ENCODE data around the gene CMC1. TPM values are rescaled to one million over a fixed set of nuclear protein-coding genes. Genes with fewer than 3 reads are reported as not detected.
"Not testable (repeated sequence)": the region's sequence is repeated elsewhere in the genome, so short reads cannot be mapped to it uniquely, and the experiment has no call there.

CMC1 gene
- total RNA-seq = 11.5 and 11.8 TPM in 2 replicates
- long read RNA-seq, full-length matches to known transcripts = 7 of 8 reads
- long read RNA-seq, partial matches to known transcripts = 0 of 8 reads
- long read RNA-seq, other reads (novel, unspliced or antisense) = 1 of 8 reads

GRCh38 chr3:28241221-28242160 lies at the start of gene CMC1:
Gene CMC1 (plus strand): TSS chr3:28241619. CDS start chr3:28241794, 175 bp downstream.
- Mint-ChIP-seq H3K4me1 (ENCODE audit: unreplicated experiment) (peaks cover 16% of the 10 kb centered on the region), H3K9me3 (ENCODE audit: unreplicated experiment) (no peaks in the 10 kb centered on the region), H3K27me3 (ENCODE audit: unreplicated experiment) (peaks cover 12% of the 10 kb centered on the region), H3K27ac (ENCODE audit: unreplicated experiment) (peak within 1 kb of the TSS; percentile 68), H3K36me3 (ENCODE audit: unreplicated experiment) (no peaks in the 10 kb centered on the region), H3K4me3 (ENCODE audit: unreplicated experiment) (peak within 1 kb of the TSS; percentile 82)
- peak; percentile 97 for DNase-seq (ENCODE audit: extremely low spot score, unreplicated experiment)
- no peak for TF ChIP-seq CTCF (IDR thresholded peaks at IDR 0.05)

DNA sequence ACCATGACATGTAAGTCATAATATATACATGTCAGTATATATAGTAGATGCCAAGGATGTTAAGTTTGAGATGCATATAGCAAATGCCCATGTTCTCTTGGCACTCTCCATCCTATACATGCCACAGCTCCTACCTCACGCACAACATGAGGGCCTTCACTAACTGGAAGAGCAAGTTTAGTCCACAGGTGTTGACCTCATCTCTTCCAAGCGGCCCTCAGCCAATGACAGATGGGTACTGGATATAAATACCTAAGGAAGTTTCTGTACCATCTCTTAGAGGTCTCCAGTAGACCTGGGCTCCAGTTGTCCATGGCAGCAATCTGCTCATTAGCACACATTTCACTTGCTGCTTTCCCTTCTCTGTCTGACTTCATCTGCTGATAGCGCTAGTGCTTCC lies 43.3 kb upstream of the CMC1 start:
- H3K4me1 Mint-ChIP-seq (ENCODE audit: unreplicated experiment) = no peaks in the 10 kb centered on the region
- H3K27me3 Mint-ChIP-seq (ENCODE audit: unreplicated experiment) = no peaks in the 10 kb centered on the region
- H3K36me3 Mint-ChIP-seq (ENCODE audit: unreplicated experiment) = no peaks in the 10 kb centered on the region
- no peak for DNase-seq (ENCODE audit: extremely low spot score, unreplicated experiment)
- H3K27ac Mint-ChIP-seq (ENCODE audit: unreplicated experiment) = no peak overlapping the region
- no peak overlapping the region for H3K4me3 Mint-ChIP-seq (ENCODE audit: unreplicated experiment)
- no peaks in the 10 kb centered on the region for H3K9me3 Mint-ChIP-seq (ENCODE audit: unreplicated experiment)
- no peak for TF ChIP-seq CTCF (IDR thresholded peaks at IDR 0.05)

DNA sequence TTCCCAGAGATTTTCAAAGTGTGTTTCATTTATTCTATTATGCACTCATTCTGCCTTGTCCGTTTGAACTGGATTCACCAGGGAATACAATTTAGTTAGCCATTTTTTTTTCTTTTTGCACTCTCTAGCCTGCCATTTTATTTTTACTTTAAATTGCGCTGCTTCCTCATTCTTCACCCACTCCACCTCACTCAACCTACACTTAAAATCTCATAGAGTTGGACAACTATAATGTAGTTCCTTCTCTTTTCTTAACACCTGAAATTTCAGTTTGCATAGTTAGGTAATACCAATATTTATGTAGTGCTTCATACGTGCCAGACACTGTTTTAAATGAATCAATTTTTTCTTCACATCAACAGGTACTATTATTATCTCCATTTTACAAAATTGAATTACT lies 42.4 kb upstream of the CMC1 start:
- H3K27ac Mint-ChIP-seq (ENCODE audit: unreplicated experiment) = no peak overlapping the region
- no peaks in the 10 kb centered on the region for H3K27me3 Mint-ChIP-seq (ENCODE audit: unreplicated experiment)
- H3K4me3 Mint-ChIP-seq (ENCODE audit: unreplicated experiment) = no peak overlapping the region
- H3K9me3 Mint-ChIP-seq (ENCODE audit: unreplicated experiment) = no peaks in the 10 kb centered on the region
- TF ChIP-seq CTCF (IDR thresholded peaks at IDR 0.05) = no peak
- H3K36me3 Mint-ChIP-seq (ENCODE audit: unreplicated experiment) = no peaks in the 10 kb centered on the region
- DNase-seq (ENCODE audit: extremely low spot score, unreplicated experiment) = no peak
- H3K4me1 Mint-ChIP-seq (ENCODE audit: unreplicated experiment) = no peaks in the 10 kb centered on the region

- not testable (repeated sequence) for H3K27ac Mint-ChIP-seq (ENCODE audit: unreplicated experiment); H3K27me3 Mint-ChIP-seq (ENCODE audit: unreplicated experiment); H3K4me1 Mint-ChIP-seq (ENCODE audit: unreplicated experiment); H3K4me3 Mint-ChIP-seq (ENCODE audit: unreplicated experiment); H3K9me3 Mint-ChIP-seq (ENCODE audit: unreplicated experiment); H3K36me3 Mint-ChIP-seq (ENCODE audit: unreplicated experiment); DNase-seq (ENCODE audit: extremely low spot score, unreplicated experiment)
Measured at GRCh38 chr3:28199643-28200042, 41.8 kb upstream of the CMC1 start.

DNA sequence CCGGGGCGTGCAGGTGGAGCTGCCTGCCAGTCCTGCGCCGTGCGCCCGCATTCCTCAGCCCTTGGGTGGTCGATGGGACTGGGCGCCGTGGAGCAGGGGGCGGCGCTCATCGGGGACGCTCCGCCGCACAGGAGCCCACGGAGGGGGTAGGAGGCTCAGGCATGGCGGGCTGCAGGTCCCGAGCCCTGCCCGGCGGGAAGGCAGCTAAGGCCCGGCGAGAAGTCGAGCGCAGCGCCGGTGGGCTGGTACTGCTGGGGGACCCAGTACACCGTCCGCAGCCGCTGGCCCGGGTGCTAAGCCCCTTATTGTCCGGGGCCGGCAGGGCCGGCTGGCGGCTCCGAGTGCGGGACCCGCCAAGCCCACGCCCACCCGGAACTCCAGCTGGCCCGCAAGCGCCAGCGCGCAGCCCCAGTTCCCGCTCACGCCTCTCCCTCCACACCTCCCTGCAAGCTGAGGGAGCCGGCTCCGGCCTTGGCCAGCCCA lies 41.0 kb upstream of the CMC1 start:
- H3K27me3 Mint-ChIP-seq (ENCODE audit: unreplicated experiment); H3K36me3 Mint-ChIP-seq (ENCODE audit: unreplicated experiment): not testable (repeated sequence)

GRCh38 chr3:28206479-28206878 lies 34.9 kb upstream of the CMC1 start:
- no peak for TF ChIP-seq CTCF (IDR thresholded peaks at IDR 0.05)
- no peaks in the 10 kb centered on the region for H3K36me3 Mint-ChIP-seq (ENCODE audit: unreplicated experiment)
- H3K4me3 Mint-ChIP-seq (ENCODE audit: unreplicated experiment) = no peak overlapping the region
- peaks cover 14% of the 10 kb centered on the region for H3K27me3 Mint-ChIP-seq (ENCODE audit: unreplicated experiment)
- H3K4me1 Mint-ChIP-seq (ENCODE audit: unreplicated experiment) = no peaks in the 10 kb centered on the region
- H3K27ac Mint-ChIP-seq (ENCODE audit: unreplicated experiment) = no peak overlapping the region
- no peak for DNase-seq (ENCODE audit: extremely low spot score, unreplicated experiment)
- no peaks in the 10 kb centered on the region for H3K9me3 Mint-ChIP-seq (ENCODE audit: unreplicated experiment)

More for the DNA sequence above, 41.0 kb upstream of the CMC1 start:
- not testable (repeated sequence) for H3K27ac Mint-ChIP-seq (ENCODE audit: unreplicated experiment); H3K4me1 Mint-ChIP-seq (ENCODE audit: unreplicated experiment); H3K9me3 Mint-ChIP-seq (ENCODE audit: unreplicated experiment); H3K4me3 Mint-ChIP-seq (ENCODE audit: unreplicated experiment); DNase-seq (ENCODE audit: extremely low spot score, unreplicated experiment)
